DMS 273 (cell line): ENCODE results near the gene ACP1.

ENCODE experiments used
- DNase-seq: peaks from one replicate; lab custom pipeline; 2025; ENCODE audit not compliant: unreplicated experiment; lab: John Stamatoyannopoulos, UW

Gene ACP1

DNA sequence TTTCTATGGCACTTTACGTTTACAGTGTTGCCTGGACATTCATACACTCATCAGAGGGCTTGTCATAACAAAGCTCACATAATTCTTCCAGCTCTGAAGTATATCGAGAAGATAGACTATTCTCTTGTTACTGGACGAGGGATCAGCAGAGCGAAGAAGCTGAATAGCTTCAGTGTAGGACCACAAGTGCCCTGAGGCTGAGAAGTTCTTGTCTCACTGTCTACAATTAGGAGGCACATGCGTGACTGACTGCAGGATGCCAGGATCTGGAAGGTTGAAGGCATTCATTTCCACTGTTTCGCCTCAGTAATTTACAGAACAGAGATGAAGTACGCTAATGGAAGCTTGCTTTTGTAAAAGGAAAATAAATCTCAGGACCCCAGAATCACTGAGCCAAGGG, 10.5 kb upstream of the ACP1 start:
- no peak for DNase-seq

DNA sequence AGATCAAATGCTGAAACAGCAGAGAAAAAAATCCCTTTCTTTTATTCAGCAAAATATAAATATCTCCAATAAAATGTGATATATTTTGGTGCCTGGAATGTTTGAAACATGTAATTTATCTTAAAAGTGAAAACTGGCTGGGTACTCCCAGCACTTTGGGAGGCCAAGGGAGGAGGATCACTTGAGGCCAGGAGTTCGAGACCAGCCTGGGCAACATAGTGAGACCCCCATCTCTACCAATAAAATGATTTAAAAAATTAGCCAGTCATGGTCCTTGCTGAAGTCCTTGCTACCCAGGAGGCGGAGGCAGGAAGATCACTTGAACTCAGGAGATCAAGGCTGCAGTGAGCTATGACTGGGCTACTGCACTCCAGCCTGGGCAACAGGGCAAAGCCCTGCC, 9.6 kb upstream of the ACP1 start:
- no peak for DNase-seq

DNA sequence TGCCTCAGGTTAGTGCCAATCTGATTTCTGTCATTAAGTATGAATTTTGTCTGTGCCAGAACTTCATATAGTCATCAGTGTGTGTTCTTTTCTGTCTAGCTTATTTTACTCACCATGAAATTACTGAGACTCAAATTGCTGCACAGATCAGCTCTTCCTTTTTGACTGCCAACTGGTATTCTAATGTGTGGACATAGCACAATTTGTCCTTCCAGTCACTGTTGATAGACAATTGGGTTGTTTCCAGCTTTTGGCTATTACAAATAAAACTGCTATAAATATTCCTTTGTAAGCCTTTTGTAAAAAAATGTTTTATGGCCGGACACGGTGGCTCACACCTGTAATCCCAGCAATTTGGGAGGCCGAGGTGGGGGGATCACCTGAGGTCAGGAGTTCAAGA, 8.7 kb upstream of the ACP1 start:
- DNase-seq: no peak

DNA sequence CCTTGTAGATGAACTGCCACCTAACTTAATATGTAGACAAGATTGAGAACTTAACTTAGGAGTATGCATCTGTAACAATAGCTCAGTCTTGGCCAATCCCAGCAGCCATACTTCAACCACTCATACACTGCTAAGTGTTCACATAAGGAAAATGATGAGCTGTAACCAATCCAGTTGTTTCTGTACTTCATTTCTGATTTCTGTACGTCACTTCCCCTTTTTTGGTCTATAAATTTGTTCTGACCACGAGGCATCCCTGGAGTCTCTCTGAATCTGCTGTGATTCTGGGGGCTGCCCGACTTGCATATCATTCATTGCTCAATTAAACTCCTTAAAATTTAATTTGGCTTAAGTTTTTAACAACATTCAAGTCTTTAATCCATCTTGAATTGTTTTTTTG, 7.3 kb upstream of the ACP1 start:
- DNase-seq: no peak

DNA sequence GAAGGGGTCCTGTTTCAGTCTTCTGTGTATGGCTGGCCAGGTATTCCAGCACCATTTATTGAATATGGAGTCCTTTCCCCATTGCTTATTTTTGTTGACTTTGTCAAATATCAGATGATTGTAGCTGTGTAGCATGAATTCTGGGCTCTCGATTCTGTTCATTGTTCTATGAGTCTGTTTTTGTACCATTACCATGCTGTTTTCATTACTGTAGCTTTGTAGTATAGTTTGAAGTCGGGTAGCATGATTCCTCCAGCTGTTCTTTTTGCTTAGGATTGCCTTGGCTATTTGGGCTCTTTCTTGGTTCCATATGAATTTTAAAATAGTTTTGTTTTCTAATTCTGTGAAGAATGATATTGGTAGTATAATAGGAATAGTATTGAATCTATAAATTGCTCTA, 6.9 kb upstream of the ACP1 start:
- DNase-seq: no peak

DNA sequence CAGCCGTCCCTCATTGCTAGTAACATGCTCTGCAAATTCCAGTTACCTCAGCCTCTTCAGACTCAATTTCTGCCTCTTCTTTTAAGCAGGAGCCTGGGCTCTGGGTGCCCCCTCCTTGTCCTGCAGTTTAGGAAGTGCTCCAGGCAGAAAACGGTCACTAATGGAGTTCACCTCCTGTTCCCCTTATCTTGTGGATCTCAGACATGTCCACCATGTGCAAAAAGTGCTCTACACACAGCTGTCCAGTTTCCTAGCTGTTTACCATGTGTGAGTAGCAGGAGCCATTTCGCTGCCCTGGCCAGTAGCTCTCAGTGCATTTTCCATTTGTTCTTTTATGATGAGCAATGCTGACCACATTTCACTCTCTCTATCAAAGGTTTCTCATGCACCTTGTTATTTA, 5.8 kb upstream of the ACP1 start:
- no peak for DNase-seq

DNA sequence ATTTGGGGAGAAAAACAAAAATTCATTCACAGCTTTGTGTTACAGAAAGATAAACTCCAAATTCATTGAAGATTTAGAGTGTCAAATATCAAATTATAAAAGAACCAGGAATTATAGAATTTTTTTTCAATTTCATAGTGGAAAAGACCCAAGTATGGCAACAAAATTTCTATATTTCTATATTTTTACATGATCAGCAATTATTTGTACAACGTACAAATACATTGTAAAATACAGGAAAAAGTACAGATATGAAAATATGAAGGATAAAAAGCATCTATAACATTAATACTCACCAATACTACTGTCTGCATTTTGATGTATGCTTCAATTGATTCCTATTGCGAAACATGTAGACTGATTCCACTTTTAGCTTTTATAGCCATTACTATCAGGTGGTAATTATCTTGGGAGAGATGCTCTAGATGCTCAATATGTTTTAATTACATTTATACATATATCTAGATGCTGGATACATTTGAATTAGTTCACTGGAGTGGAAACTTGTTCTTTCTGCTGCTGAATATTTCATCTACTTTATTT, 4.9 kb upstream of the ACP1 start:
- no peak for DNase-seq

DNA sequence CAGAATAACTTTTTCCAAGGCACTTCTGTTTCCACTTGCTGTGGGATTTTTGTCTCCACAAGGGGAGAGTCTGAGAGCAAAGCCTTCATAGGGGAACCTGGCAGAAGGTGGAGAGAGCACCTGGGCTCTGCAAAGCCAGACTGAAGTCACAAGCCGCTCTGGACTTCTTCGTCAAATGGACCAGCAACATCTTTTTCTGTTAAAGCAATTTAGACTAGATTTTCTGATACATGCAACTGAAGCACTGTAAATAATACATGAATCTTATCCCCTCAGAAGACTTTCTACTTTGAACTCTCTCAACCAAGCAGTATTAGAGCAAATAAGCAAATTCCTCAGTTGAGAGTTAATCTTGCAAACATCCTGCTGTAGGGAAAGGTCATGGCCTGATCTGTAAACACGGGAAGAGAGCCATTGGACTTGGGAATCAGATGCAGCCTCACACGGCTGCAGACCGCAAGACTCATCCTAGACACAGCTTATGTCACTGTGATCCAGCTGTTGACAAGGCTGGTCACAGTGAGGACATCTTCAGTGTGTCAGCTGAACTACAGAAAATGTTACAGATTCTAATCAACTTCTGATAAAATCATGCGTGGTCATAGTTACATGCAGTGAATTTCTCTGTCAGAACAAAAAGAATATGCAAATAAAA, 4.1 kb upstream of the ACP1 start:
- DNase-seq: no peak

DNA sequence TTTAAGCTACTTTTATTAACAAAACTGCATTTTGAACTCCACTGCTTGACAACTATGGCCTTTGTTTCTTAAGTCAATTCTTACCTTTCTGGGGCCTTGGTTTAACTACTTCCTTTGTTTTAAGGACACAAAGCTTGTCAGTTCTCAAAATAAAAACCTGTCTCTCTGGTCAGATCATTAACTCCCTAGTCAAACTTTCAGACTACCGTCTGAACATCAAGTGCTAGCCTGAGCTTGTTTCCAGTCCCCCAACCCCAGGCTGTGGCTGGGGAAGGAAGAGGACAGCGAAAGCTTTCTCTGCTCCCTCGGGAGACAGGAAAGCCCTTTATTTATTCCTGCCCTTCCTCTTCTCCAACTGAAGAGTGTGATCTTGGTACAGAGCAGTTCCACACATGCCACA, 2.6 kb upstream of the ACP1 start:
- no peak for DNase-seq

DNA sequence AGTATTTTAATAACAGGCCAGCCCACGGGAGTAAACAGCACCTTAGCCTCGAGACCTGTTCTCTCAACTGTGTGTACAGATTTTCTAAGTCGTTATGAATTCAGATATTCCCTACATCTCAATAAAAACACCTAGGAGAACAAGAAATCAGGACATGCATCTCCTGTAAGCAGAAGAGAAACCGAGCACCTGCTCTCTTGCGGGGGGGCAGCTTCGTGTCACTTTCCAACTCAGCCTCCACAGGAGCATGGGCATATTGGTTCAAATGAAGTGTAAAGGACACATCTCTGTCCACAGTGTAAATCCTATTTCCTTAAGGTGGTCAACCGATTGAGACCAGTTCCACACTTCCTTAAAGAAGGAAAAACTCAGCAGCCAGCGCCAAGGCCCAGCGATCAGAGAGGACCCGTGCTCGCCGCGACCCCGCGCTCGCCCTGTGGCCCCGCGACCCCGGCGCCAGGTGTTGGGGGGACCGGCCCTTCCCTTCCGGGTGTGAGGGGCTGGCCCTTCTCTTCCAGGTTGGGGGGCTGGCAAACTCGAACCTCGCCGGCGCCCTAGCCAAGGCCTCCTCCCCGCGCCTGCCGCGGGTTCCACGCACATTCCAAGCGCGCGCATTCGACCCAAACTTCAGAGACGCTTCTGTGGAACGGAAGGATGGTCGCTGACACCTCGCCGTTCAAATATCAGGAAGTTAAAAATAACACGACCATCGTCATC, 1.6 kb upstream of the ACP1 start:
- no peak for DNase-seq

DNA sequence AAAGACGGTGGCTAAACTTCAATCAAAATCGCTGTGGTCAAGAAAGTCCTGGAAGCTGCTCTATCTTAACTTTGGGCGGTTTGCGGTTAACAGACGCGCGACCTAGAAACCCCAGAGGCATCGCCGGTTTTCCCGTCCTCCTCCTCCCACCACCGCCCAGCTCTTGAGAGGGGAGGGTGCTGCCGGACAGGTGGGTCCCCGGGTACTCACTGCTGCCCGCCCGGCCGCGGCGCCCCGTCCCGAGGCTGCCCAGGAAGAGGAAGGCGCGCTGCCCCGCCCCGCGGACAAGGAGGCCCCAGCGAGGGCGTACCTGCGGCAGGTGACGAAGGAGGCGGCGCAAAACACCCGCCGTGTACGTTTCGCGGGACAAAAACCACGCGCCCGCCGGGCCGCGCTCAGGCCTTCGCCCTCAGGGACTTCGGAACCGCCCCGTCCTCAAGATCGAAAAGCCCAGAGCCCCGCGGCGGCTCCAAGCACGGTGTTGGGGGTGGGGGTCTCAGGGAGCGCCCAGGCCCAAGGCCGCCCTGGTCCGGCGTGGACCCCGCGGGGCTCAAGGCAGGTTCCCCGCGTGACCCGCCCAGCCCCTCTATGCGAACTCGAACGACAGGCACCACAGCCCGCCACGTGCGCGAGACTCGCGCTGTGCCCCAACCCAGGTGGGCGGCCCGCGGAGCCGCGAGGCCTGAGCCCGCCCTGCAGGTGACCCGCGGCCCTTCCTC, 814 bp upstream of the ACP1 start, which contains the start of gene SH3YL1:
Gene SH3YL1, minus strand, starts transcription at position 259 of the 719 bp plus-strand sequence. Its CDS starts 48 bp downstream, at position 211.
- DNase-seq: peak; percentile 58

DNA sequence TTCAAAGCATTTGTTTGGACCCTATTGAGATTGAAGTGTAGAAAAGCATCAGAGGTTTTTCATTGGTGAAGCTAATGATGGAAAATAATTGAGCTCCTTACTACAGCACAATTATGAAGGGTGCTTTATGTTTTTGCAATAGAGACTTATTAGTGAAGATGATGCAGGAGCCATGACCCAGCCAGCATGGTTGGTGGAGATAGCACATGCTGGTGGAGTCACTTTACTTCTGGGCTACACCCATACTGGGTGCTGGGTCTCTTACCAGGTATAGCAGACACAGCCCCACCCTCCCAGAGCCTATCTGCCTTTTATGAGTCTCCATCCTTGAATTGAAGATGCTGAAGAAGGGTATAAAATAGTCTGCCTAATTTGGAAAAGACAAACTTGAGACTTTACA, 3.6 kb downstream of the ACP1 start:
- DNase-seq: no peak

DNA sequence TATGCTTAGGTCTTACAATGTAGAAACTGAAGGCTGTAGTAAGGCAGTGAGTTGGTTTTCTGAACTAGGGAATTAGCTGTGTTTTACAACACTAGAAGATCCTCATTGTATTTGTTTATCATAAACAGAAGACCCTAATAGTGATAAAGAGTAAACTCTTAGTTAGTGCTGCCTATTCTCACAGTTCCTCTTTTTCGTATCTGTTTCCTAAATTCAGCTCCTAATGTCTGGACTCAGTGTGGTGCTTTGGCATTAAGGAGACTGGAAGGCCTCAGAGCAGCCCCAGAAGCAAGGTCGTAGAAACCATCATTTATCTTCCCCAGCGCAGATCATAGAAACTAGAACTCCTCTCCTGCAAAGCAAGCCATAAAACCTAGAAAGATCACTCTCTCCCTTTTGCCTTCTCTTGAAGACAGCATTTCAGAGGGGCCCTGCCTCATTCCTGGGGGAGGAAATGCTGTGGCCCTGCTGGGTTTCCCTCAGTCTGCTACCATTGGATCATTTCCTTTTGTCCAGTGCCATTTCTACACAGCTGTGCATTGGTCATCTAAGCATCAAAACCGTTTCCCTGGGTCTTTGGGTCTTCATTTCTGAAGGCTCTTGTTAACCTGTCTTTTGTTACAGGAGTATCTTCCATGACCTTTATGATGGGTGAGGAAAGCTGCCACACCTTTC, 4.7 kb downstream of the ACP1 start:
- DNase-seq: no peak

DNA sequence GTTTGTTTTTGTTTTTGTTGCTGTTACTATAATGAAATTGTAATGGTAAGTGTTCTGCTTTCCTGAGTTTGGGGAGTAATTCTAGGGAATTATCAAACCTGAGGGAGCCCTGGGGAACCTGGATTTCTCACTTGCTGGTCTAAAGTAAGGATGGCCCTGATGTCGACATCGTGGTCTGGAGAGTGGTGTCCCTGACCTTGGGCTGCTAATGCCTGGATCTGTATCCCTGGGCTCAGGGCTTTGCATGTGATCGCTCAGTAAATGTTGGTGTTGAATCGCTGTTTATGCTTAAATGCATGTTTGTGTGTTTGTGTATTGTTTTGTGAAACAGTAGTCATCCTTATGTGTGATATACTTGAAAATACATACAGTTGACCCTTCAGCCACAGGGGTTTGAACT, 6.1 kb downstream of the ACP1 start:
- DNase-seq: no peak

DNA sequence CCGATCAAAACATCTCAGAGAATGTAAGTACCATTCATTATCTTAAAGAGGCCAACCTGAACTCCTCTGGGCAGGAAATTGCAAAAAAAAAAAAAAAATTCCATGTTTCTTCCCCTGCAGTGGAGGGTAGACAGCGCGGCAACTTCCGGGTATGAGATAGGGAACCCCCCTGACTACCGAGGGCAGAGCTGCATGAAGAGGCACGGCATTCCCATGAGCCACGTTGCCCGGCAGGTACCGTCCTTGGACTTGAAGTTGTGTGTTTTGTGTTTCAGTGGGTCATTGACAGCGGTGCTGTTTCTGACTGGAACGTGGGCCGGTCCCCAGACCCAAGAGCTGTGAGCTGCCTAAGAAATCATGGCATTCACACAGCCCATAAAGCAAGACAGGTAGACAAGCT, 7.2 kb downstream of the ACP1 start:
- DNase-seq: no peak

DNA sequence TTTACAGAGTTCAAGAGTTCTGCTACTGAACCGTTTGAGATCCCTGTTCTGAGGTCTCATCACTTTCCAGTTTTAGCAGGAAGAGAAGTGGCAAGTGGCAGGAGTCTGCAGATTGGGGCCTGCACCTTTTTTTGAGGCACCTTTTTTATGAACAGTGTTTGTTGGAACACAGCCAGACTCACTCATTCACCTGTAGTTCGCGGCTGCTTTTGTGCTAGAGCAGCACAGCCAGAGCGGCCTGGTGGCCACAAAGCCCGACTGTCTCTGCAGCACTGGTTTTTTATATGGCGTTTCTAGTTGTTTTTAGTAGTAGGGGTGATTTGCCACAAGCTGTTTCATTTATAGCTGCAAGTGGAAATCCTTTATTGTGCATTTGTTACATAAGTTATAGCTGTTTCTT, 8.6 kb downstream of the ACP1 start:
- no peak for DNase-seq

DNA sequence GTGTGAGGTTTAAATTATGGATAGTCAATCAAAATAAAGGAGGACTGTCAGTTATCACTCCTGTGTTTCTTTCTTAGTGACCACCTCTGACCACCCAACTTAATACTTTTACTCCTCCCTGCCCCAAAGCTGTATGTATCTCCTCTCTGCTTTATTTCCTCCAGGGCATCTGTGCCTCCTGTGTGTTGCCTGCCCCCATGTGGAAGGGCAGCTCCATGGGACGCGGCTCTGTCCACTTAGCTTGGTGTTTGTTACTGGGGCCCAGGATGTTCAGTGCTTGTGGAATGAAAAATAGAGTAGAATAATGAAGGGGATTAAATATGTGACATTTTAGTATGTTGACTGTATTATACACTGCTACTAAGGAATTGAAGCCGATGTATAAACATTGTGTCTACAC, 9.8 kb downstream of the ACP1 start:
- DNase-seq: no peak

DNA sequence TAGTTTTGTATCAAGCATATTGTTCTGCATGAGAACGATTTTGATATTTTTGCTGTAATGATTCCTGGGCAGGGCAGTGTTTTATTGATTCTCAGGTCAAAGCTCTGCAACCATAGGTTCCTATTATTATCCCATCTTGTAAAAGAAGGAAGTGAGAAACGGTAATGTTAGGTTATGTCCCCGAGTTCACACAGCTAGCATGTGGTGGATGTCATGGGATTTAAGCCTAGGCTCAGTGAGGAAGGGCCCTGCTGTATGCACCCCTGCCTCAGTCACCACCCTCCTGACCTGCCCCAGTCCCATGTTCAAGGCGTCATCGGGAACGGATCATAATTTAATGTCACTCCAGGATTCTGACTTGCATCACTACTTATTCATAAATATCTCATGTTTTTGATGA, 10.7 kb downstream of the ACP1 start:
- no peak for DNase-seq

DNA sequence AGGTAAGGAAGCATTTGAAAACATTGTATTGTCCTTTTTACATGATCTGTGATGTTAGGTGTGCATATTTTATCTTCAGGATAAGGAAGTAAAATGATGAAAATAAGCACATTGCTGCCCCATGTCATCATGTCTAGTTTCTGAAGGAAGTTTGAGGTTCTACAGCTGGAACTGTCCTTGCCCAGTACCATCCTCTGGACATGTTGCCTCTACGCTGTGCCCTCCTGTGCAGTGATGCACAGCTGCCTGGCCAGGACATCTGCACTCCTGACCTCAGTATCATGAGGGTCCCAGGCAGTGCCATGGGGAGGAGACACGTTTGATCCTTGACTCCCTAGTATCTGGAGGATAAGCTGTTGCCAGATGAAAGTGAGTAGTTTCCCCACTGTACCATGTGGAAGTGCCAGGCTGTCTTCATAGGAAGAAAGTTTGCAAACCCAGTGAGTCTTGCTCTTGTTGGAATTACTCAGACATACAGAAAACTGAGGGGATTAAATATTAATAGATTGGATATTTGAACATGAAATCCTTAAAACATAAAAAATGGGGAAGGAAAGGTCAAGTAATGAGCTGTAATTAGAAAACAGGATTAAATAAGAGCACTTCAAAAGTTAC, 13.7 kb downstream of the ACP1 start:
- no peak for DNase-seq

DNA sequence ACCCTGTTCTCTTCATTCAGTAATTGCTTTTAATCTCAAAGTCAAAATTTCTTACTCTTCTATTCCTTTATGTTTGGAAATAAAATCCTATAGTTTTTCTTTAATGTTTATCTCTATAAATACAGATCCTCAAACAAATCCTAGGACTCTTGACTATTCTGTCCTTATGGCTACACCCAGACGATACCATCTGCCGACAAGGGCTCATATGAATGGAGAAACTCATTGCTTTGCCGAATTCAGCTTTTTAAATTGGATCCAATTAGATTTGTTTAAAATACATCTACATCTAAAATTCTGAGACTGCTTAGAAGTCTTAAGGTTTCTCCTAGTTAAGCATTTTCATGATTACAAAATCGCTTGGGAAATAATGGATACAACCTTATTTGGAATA, 14.2 kb downstream of the ACP1 start:
- DNase-seq: no peak

DNA sequence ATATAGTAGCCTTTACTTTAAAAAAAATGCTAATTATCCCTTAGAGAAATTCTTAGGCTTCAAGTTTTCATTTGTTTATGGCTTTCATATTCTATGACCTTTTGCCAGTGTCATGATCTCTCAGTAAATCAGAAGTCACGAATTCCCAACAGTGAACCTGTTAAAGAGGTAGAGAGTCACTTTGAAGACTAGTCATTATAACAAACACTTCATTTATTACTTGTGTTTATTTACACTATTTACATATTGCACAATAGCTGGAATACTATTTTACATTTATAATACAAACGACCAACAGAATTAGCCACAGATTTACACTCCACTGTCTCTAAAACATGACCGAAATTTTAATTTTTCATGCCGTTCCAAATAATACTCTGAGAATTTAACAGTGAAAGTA, 14.6 kb downstream of the ACP1 start:
- no peak for DNase-seq
